Measurements from ENCODE around the gene ATF6.

DNA sequence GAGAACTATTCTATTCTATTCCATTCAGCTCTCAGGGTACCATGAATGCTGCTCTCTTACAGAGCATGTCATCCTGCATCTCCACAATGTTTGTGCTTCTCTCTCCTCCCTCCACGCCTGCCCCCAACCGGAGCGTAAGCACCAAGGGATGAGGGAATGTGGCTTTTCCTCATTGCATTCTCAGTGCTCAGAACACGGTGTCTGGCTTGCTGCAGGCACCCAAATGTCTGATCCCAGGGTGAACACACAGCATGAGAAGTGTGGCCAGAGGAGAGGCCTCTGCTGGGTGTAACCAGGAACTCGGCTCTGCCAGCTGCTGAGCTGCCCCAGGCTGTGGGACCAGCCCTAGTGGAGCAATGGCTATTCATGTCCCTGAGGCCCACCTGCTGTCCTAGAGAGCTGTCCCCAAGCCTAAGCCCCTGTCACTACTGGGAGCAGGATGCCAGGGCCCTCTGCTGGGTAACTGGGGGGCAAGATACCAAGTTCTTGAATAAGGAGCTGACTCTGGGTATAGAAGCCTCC lies 219.2 kb downstream of the ATF6 start:
- TF ChIP-seq YY1 (IDR thresholded peaks at IDR 0.05; ENCODE audit: insufficient read depth, insufficient read length), result no peak
- no peak for TF ChIP-seq ZNF274 (IDR thresholded peaks at IDR 0.05; ENCODE audit: low read depth, low read length)
- TF ChIP-seq SUZ12 (IDR thresholded peaks at IDR 0.05; ENCODE audit: extremely low read depth, insufficient read depth, insufficient read length), result no peak
